ENCODE measurements around the gene NR5A2. TPM values are rescaled to one million over a fixed set of nuclear protein-coding genes. Genes with fewer than 3 reads are reported as not detected.

Gene NR5A2
- total RNA-seq, 1 experiment from 2014 or later, result 0.03 TPM

DNA sequence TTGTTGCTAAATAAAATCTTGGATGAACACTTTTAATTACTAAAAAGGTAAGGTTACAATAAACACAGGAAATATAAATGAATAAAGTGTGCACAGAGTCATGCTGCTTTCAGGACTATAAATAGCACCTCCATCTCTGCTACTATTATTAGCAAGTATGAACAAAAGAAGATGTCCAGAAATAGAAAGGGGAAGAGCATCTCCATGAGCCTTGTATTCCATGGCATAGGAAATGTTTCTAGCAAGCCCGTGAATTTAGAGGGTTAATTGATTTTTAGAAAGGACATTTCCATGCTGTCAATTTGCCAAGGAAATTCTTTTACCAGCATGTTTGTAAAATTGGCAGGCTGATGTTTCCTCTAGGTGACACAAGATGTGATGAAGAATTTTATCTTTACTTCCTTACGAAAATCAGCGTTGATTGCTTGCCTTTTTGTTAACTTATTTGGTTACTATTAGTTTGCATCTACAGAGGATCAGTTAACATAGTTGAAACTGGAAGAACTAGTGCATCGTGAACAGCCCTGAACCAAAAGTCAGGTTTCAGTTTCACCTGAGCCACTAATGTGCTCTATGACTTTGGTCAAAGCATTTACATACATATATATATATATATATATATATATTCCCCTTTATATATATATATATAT, 45.3 kb downstream of the NR5A2 start:
- DNase-seq (ENCODE audit: low spot score), result no peak

DNA sequence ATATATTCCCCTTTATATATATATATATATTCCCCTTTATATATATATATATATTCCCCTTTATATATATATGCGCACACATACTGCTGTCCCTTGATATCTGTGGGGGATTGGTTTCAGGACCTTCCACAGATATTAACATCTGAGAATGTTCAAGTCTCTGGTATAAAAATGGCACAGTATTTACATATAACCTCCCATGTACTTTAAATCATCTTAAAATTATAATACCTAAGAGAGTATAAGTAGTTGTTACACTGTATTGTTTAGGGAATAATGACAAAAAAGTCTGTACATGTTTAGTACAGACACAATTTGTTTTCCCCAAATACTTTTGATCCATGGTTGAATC, 45.8 kb downstream of the NR5A2 start:
- DNase-seq (ENCODE audit: low spot score), result no peak

DNA sequence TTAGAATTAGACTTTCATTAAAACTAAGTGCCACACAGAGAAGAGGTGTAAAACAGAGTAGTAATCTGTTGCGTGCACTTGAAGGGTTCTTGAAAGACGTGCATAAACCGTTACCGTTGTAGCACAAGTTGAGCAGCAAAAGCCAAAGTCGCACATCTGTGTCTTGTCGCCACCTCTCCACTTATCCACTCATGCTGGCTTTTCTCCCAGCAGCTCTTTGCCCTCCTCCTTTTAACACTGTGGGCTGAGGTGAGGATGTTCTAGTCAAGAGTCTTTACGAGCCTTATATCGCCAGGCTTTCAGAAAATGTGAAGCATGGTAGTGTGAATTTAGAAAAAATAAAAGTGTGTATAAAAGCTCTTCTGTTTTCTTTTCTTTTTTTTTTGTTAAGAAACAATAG, 48.0 kb downstream of the NR5A2 start:
- DNase-seq (ENCODE audit: low spot score), result no peak

DNA sequence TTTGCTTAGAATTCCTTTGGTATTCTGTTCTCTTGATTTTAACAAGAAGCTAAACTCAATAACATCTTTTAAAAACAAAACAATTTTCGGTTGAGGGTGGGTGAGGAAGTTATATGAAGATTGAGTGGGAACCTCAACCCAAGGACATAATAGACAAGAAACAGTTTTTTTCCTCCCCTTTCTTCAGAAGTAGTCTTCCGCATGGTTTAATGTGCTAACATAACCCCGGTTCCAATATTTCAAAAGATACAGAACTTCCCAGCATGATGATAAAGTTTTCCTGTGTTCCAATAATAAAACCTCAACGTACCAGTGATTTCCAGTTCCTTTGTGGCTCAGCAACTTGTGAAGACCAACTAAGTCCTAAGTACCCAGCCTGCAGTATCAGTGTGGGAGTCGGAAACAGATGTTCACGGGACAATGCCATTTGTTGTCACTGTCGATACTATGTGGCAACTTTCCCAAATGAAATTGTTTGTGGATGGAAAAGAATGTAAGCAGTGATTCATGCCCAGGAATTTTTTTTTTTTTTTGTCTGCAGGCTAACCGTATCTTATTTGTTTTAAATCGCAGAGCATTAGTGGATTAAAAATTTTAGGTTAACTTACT, 48.5 kb downstream of the NR5A2 start:
- peak; percentile 82 for DNase-seq (ENCODE audit: low spot score)

DNA sequence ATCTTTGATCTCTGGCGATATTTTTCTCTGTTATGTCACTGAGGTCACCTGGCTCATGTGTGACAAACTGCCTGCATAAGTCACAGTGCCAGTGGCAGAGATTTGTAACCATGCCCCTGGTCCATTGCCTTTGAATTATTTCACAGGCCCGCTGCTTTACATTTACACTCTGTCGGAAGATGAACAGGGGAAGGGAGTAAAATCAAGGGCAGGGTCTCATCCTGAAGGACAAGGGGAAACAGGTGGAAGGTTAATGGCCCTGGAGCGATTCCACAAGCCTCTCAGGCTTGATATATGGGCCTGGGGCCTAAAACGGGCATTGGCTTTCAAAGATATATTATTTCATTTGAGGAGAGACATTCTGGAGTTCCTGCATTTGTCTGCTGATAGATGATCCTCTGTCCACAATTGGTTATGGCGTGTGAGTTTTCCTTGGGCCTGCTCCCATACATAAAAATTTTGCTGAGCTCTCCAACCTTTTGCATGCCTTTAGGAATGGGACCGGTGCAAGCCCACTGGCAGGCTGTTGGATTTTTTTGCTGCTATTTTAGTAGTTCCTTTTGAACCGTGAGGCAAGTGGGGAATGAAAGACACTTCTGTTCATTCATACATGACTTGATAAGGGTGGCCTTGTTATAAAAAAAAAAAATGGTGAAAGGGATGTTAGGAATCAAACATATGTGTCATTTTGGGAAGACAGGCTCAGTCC, 51.9 kb downstream of the NR5A2 start:
- no peak for DNase-seq (ENCODE audit: low spot score)

DNA sequence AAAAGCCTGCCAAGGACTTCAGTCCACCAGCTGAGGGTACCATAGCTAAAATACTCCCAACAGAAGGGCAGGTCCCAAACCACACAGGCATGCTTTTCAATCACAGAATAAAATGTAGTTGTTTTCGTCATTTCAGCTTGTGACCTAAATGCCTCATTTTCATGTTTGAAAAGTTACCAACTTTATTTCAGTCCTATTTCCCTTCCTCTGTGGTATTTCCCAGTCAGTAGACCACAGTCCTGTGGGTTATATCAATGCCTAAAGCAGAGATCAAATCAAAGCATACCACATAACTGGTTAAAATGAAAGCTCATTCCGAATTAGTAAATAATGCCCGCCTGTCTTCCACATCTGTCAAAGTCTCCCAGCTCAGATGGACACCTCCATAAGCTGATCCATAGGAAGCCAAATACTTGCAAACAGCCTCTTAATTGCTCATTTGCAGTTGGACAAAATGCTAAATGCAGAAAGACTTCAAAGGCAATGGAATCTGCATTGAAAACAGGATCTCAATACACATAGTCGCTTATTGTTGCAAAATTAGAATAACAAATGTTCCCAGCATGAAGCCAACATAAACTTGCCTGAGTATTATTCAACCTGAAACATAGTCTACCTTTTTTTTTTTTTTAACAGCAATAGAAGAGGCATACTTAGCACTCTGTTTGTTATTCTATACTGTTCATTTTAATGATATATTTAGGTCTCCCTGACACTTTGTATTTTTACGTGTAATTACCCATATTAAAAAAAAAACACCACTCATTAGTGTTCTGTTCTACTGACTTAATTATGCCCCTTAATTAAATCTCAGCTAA, 53.9 kb downstream of the NR5A2 start:
- DNase-seq (ENCODE audit: low spot score), result no peak

DNA sequence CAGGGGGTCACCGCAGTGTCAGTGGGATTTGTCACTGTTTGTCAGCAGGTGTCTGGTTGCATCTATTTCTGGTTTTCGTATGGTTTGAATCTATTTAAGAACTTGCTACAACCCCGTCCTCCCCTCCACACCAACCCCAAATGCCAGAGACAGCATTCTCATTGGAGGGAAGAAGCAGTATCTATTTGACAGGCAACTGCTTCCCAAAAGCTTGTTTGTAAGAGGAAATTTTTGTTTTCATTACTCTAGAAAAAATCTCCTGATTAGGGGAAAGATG, 54.4 kb downstream of the NR5A2 start:
- no peak for DNase-seq (ENCODE audit: low spot score)

DNA sequence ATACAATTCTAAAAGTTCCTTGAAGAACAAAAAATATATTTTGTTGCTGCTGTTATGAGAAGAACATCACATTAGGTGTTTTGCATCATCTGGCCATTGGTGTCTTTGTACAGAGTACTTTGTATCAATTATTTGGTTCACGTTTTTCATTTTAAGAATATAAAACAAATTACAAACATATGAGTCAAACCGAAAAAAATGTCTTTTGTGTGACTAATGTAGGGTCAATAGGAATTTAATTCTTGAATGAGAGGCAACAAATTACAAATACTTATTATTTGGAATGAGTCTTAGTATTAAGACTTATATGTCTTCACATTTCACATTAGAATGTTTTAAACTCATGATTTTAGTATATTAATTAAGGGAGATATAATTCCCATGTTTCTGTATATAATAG, 54.8 kb downstream of the NR5A2 start:
- no peak for DNase-seq (ENCODE audit: low spot score)

DNA sequence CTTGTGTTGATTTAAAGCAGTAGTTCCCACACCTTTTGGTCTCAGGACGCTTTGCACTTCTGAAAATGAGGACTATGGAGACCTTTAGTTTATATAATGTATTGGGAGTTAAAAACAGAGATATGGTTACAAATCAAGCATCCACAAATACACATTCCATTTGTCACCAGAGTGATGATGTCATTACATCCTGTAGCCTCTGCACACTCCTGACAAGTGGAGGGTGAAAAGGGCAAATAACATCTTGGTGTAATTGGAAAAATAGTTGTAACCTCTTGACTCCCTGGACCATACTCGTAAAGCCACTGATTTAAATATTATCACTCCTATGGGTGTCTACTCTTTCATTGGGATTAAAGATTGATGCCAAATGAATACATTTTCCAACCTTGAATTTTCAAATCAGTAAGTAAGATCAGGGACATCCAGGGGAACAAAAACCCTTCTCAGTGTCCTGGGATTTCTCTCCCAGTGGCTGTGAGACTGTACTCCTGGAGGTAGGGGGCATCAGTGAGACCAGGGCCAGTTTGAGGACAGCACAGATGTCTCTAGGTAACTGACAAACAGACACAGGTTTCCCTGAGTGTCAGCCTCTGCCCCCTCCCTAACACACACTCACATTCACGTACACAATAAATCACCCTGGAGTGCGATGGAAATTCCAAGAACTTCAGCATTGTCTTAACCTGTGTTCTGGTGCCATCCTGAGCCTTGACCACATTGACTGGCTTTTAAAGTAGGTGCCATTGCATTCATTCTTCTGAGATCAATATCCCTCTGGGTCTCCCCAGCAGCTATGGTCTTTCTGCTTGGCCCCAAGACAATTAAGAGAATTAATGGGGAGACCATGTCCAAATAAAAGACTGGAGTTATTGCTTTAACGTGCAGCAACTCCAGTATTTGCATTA, 63.0 kb downstream of the NR5A2 start:
- peak; percentile 60 for DNase-seq (ENCODE audit: low spot score)

DNA sequence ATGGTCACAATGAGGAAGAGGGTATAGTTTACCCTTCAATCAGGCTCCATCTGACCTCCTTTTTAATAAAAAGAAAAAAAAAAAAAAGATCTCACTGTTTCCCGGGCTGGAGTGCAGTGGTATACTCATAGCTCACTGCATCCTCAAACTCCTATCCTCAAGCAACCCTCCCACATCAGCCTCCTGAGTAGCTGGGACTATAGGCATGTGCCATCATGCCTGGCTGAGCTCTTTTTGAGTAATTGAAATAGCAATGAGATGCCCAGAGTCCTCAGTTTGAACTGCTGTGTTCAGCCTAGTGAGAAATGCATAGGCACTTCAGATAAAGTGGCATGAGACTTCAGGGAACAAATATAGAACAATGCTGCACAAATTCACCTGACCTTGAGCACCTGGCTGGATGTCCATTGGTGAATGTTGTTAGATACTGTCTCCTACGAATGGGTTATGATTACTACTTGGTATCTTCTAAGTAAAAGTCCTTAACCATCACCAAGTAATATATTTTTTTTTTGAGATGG, 67.6 kb downstream of the NR5A2 start:
- no peak for DNase-seq (ENCODE audit: low spot score)

DNA sequence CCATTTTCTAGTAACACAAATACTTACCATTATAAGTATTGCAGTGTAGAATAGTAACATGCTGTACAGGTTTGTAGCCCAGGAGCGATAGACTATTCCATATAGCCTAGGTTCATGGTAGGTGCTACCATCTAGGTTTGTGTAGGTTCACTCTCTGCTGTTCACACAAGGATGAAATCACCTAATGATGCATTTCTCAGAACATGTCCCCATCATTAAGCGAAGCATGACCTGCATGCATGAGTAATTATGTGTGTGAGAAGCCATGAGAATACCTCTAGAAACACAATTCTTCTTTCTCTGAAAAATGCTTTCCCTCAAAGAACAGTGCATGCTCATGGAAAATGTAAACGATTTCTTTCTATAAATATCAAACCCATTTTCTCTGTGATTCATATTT, 69.3 kb downstream of the NR5A2 start:
- no peak for DNase-seq (ENCODE audit: low spot score)

DNA sequence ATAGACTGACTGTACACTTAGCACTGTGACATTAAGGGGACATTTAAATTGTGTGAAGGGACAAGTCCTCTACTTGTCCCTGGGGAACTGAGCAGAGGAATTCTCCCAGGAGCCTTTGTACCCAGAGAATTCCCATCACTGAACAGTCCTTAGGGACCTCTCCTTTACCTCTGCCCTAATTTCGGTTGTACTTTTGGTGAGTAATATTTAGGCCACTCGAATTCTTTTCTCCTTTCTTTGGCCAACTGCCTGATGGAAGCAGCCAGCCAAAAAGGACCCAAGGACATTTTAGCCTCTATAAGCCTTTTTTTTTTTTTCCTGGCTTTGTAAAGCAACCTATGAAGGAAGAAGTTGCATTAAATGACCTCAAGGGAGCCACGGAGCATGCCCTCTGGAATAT, 71.5 kb downstream of the NR5A2 start:
- no peak for DNase-seq (ENCODE audit: low spot score)

DNA sequence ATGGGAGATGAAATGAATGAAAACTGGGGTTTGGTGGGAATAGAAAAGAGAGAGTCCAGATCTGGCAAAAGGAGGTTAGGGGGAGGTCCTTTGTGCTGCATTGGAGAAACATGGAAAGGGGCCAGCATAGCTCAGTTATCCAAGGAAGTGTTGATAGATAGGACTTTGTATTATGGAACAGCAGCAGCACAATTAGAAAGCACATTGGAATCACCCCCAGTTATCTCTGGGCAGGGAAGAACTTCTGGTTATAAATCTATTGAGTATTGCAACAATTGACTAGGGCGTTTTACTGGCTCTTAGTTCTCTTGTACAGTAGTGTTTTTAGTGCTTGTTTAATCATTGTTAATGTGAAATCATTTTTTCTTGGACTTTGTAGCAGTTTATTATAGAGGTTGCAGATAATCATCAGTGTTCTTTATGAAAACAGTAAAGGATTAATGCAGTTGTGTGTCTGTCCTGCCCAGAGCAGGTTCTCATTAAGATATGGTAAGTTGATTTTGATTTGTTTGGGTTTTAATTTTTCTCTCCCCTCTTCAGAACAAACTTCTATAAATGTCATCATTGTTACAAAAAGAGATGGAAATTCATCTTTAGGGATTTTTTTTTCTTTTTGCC, 76.6 kb downstream of the NR5A2 start:
- no peak for DNase-seq (ENCODE audit: low spot score)

DNA sequence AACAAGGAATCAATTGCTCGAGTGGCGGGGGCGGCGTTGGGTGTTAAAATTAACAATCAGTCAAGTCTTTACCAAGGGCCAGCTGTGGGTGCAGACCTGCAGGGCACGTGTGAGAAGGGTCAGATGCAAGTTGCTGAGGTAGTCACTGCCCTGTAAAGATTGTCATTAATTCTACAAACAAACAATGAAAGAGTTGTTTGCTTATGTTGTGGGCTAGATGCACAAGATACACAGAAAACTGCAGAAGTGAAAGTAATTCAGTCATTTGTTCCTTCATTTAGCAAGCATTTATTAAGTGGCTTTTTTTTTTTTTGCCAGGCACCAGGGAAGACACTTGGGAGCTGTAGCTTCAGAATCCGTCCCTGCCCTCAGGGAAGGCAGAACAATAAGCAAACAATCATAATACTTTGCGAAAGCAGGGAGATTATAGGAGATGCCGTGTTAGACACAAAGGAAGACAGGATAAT, 79.5 kb downstream of the NR5A2 start:
- DNase-seq (ENCODE audit: low spot score), result no peak

DNA sequence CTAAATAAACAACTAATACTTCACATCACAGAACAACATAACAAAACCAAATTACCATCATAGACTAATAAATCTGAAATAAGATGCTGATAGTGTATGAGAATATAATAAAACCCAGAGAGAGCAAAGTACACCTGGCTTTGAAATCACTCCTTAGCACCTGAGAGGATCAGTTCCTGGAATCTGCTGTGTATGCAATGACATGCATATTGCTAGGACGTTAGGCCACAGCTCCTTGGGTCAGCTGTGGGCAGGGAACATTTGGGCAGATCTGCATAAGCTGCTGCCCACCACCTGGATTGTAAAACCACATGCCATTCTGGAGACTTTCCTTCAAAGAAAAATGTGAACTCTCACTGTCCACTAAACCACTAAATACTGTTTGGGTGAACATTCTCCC, 81.1 kb downstream of the NR5A2 start:
- no peak for DNase-seq (ENCODE audit: low spot score)

DNA sequence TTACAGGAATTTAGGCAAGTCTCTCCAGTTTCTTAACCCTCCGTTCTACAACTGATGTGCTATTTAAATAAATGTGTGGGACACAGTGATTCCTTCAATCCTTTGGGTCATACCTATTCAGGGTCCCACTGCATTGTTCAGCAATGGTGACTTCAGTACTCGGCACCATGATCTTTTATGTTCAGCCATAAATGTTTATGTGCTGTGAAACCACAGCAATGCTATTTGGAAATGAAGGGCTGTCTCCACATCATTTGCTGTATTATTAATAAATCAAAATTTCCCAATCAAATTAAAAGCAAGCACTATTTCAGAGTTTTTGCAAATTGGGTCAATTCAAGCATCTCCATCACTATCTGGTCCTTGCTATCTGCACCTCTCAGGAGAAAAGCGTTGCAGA, 84.8 kb downstream of the NR5A2 start:
- DNase-seq (ENCODE audit: low spot score), result no peak

DNA sequence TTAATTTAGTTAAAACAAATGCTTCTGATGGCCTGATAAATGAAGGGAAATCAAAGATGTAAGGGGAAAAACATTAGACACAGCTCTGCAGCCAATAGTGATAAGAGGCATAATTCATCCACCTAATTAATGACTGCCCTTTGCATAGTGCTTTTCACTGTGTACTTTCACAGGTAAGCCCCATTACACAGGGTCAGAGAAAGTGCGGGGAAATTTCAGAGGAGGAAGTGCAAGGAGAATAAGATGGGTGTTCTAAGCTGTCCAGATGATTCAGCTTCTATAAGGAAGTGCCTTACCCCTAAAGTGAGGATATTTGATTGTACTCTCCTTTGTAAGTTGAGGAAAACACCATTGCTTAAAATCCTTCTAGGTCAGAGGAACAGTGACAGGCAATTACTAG, 88.0 kb downstream of the NR5A2 start:
- no peak for DNase-seq (ENCODE audit: low spot score)

DNA sequence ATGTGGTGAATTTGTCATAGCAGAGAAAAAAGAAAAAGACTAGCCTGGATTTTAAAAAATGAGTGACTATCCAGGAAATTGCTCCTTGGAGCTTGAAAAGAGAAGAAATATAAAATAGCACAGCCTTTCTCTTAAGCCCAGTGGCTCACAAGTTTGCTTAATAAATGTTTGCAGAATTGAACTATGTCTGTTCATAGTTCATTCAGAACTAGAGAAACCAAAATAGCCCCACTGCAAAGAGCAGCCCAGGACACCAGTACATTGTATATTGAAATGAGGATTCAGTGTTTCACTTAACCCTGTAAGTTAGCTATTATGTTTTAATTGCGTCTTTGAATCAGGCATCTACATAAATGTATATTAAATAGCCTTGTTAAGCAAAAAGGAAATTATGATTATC, 88.8 kb downstream of the NR5A2 start:
- DNase-seq (ENCODE audit: low spot score), result no peak

DNA sequence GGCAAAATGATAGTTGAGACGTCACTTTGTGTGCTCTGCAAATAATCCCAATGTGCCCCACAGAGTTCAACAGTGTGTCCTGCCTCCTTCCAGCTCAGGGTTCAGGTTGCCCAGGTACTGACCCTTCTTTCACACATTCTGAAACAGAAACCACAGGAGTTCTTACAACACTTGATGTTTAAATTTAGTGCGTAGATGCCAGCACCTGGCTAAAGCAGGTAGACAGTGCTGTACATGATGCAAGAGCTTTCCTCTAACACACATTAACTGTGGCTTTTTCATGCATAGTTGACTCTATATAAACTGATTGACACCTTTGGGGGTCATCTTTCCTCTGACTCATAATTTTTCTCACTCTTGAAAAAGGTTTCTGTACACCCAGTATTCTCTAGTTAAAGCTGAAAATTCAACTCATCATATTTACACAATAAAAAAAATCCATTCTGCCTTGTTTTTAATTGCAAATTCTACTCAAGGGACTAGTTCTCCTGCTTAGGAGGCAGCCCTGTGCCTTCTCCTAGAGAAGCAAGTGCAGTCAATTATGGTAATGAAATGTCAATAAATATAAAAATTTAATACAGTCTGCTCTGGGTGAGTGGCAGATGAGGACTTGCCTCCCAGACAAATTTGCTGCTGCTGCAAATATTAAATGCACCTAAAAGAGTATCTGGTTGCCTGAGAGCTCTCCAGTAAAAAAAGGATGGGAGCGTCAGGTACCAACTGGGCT, 91.4 kb downstream of the NR5A2 start:
- no peak for DNase-seq (ENCODE audit: low spot score)

DNA sequence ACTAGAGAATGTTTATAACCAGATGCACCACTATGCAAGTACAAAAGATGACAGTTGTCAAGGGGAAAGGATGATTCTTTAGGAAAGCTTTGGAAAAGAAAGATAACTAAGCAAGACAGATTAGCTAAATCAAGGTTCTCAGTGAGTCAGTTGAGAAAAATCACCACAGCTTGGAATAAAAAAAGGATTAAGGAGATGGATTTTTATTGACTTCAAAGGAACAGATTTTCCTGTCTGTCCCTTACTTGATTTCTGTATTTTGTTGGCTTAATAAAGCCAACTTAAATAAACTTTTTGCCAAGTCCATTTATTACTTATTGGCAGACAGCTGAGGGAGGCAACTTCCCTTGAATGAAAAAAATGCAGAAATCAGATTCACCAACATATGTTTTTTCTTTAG, 93.9 kb downstream of the NR5A2 start:
- DNase-seq (ENCODE audit: low spot score), result no peak
